GM12878 (cell line): ENCODE results near the gene ZMYND12.

ENCODE experiments used
- ATF7 ChIP-seq: fragments of 450-650 bp; IDR thresholded peaks from 2 replicates; pipeline ENCODE4 v1.6.1; 2016; ENCODE audit warnings: low read depth, mild to moderate bottlenecking
- CTCF ChIP-seq, 3 experiments: IDR thresholded peaks in 2 of 3; conservative IDR thresholded peaks in 1 of 3; 2 replicates each; pipeline ENCODE4 v1.5.1; 2011; ENCODE audit warnings: low read depth in 3 of 3, low read length in 3 of 3, mild to moderate bottlenecking in 3 of 3, control low read depth in 2 of 3, moderate library complexity in 2 of 3, inconsistent platforms in 1 of 3, mixed read lengths in 1 of 3; ENCODE audit not compliant: control insufficient read depth in 2 of 3, insufficient read depth in 1 of 3; ENCODE audit errors: extremely low read depth in 1 of 3
- ETV6 ChIP-seq, 2 experiments: fragments of 450-650 bp in 1 of 2; IDR thresholded peaks in 1 of 2; conservative IDR thresholded peaks in 1 of 2; 2 replicates each; pipeline ENCODE4 v1.6.1; 2014; ENCODE audit warnings: antibody characterized with exemption in 1 of 2, borderline replicate concordance in 1 of 2, low read depth in 1 of 2, mild to moderate bottlenecking in 1 of 2, moderate library complexity in 1 of 2
- EZH2 ChIP-seq: IDR thresholded peaks from 2 replicates; pipeline ENCODE4 v1.6.1; 2012; ENCODE audit warnings: low read depth, mild to moderate bottlenecking, control low read depth, inconsistent platforms, low read length, borderline replicate concordance; ENCODE audit not compliant: control insufficient read depth
- FOXM1 ChIP-seq: IDR thresholded peaks from 2 replicates; pipeline ENCODE4 v1.6.1; 2012; ENCODE audit warnings: low read depth, mild to moderate bottlenecking, inconsistent platforms, low read length, moderate library complexity
- MAX ChIP-seq: IDR thresholded peaks from 2 replicates; pipeline ENCODE4 v1.6.1; 2012; ENCODE audit warnings: low read depth, low read length, improper control_type of control experiment
- MYC ChIP-seq: IDR thresholded peaks from 2 replicates; pipeline ENCODE4 v1.6.1; 2011; ENCODE audit warnings: mild to moderate bottlenecking, low read length, moderate library complexity, inconsistent platforms; ENCODE audit not compliant: insufficient read depth, insufficient replicate concordance, insufficient read length, severe bottlenecking
- POLR2A ChIP-seq: IDR thresholded peaks from 2 replicates; pipeline ENCODE4 v1.6.1; 2011; ENCODE audit warnings: low read depth, mild to moderate bottlenecking, low read length
- RAD21 ChIP-seq: IDR thresholded peaks from 2 replicates; pipeline ENCODE4 v1.6.1; 2011; ENCODE audit warnings: mild to moderate bottlenecking, low read depth, low read length, moderate library complexity; ENCODE audit not compliant: insufficient read depth
- TCF7 ChIP-seq: IDR thresholded peaks from 2 replicates; pipeline ENCODE4 v1.6.1; 2014; ENCODE audit warnings: antibody characterized with exemption, borderline replicate concordance

DNA sequence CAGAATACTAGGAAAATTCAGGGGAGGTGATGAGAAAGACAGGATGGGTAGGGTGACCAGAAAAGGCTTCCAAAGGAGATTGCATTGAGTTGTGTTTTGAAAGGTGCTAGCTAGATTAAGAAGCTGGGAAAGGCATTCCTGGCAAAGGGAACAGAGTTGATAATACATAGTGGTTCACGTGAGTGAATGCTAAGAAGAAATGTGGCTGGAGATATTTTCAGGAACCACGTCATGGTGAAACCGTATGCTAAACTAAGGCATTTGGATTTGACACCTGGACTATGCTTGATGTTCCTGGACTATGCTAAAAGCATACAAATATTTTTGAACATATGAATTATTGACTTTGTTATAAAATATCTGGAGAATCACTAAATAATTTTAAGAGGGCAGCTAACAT lies 22.0 kb upstream of the ZMYND12 start:
- TF ChIP-seq POLR2A = no peak
- no peak for TF ChIP-seq MYC
- no peak for TF ChIP-seq CTCF (IDR thresholded peaks at IDR 0.05 in 2 of 3, conservative IDR thresholded peaks at IDR 0.05 in 1 of 3; ENCODE audit: control insufficient read depth in 2 of 3, extremely low read depth in 1 of 3, insufficient read depth in 1 of 3, low read depth in 3 of 3, low read length in 3 of 3)
- TF ChIP-seq TCF7 = no peak
- TF ChIP-seq FOXM1 = no peak
- TF ChIP-seq EZH2 = no peak
- TF ChIP-seq MAX = no peak
- no peak for TF ChIP-seq ETV6 (conservative IDR thresholded peaks at IDR 0.05 in 1 of 2, IDR thresholded peaks at IDR 0.05 in 1 of 2; ENCODE audit: borderline replicate concordance in 1 of 2, low read depth in 1 of 2)
- TF ChIP-seq ATF7 = no peak
- no peak for TF ChIP-seq RAD21
